GM12878 (cell line): ENCODE measurements around the gene THOC6.

Source experiments
- CHD1 ChIP-seq: IDR thresholded peaks from 2 replicates; pipeline ENCODE4 v1.6.1; 2012; ENCODE audit warnings: low read depth, low read length, improper control_type of control experiment
- CTCF ChIP-seq, 3 experiments: IDR thresholded peaks in 2 of 3; conservative IDR thresholded peaks in 1 of 3; 2 replicates each; pipeline ENCODE4 v1.5.1; 2011; ENCODE audit warnings: low read depth in 3 of 3, low read length in 3 of 3, mild to moderate bottlenecking in 3 of 3, control low read depth in 2 of 3, moderate library complexity in 2 of 3, inconsistent platforms in 1 of 3, mixed read lengths in 1 of 3; ENCODE audit not compliant: control insufficient read depth in 2 of 3, insufficient read depth in 1 of 3; ENCODE audit errors: extremely low read depth in 1 of 3
- E2F4 ChIP-seq: IDR thresholded peaks from 2 replicates; pipeline ENCODE4 v1.6.1; 2012; ENCODE audit warnings: low read depth, low read length, improper control_type of control experiment
- MYC ChIP-seq: IDR thresholded peaks from 2 replicates; pipeline ENCODE4 v1.6.1; 2011; ENCODE audit warnings: mild to moderate bottlenecking, low read length, moderate library complexity, inconsistent platforms; ENCODE audit not compliant: insufficient read depth, insufficient replicate concordance, insufficient read length, severe bottlenecking
- POLR2A ChIP-seq: IDR thresholded peaks from 2 replicates; pipeline ENCODE4 v1.6.1; 2011; ENCODE audit warnings: low read depth, mild to moderate bottlenecking, low read length
- SMC3 ChIP-seq: IDR thresholded peaks from 2 replicates; pipeline ENCODE4 v1.6.1; 2011; ENCODE audit warnings: low read length, improper control_type of control experiment, borderline replicate concordance
- TAF1 ChIP-seq: IDR thresholded peaks from 2 replicates; pipeline ENCODE4 v1.6.1; 2011; ENCODE audit warnings: mild to moderate bottlenecking, low read depth, low read length, borderline replicate concordance
- ZSCAN29 ChIP-seq: fragments of 450-650 bp; IDR thresholded peaks from 2 replicates; pipeline ENCODE4 v1.6.1; 2017; ENCODE audit warnings: mild to moderate bottlenecking, moderate library complexity
- TF ChIP-seq, protein P1 (sequence below): fragments of 450-650 bp; IDR thresholded peaks from 2 replicates; pipeline ENCODE4 v1.6.1; 2014; ENCODE audit warnings: mild to moderate bottlenecking

GRCh38 chr16:3059723-3060242 lies 35.9 kb downstream of the THOC6 start:
- no peak for TF ChIP-seq MYC
- TF ChIP-seq, protein P1, sequence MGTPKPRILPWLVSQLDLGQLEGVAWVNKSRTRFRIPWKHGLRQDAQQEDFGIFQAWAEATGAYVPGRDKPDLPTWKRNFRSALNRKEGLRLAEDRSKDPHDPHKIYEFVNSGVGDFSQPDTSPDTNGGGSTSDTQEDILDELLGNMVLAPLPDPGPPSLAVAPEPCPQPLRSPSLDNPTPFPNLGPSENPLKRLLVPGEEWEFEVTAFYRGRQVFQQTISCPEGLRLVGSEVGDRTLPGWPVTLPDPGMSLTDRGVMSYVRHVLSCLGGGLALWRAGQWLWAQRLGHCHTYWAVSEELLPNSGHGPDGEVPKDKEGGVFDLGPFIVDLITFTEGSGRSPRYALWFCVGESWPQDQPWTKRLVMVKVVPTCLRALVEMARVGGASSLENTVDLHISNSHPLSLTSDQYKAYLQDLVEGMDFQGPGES: no peak
- TF ChIP-seq CHD1: no peak
- TF ChIP-seq CTCF (IDR thresholded peaks at IDR 0.05 in 2 of 3, conservative IDR thresholded peaks at IDR 0.05 in 1 of 3; ENCODE audit: control insufficient read depth in 2 of 3, extremely low read depth in 1 of 3, insufficient read depth in 1 of 3, low read depth in 3 of 3, low read length in 3 of 3): no peak
- TF ChIP-seq POLR2A: no peak
- TF ChIP-seq E2F4: no peak
- no peak for TF ChIP-seq ZSCAN29
- no peak for TF ChIP-seq SMC3
- no peak for TF ChIP-seq TAF1
